Astrocyte (in vitro differentiated cells and primary cell): Measurements from ENCODE around the gene GSG1L. TPM values are rescaled to one million over a fixed set of nuclear protein-coding genes. Genes with fewer than 3 reads are reported as not detected.

Experiments used
- DNase-seq: peaks from one replicate; pipeline ENCODE4 v3.0.0-alpha.2; 2010; ENCODE audit warnings: low read depth
- FAIRE-seq: peaks from 2 replicates; lab custom pipeline; 2011; peaks lifted over from hg19 to GRCh38; lab: Jason Lieb, UNC
- H2AFZ ChIP-seq: 2 replicates; pipeline ENCODE4 v1.6.0; 2012; ENCODE audit warnings: low read depth, low read length, inconsistent platforms
- H3K27ac ChIP-seq: 2 replicates; pipeline ENCODE4 v1.5.1; 2011; ENCODE audit warnings: low read depth, low read length, inconsistent platforms
- H3K27me3 ChIP-seq: 2 replicates; pipeline ENCODE4 v1.6.0; 2011; ENCODE audit warnings: low read length, inconsistent platforms; ENCODE audit not compliant: insufficient read depth
- H3K36me3 ChIP-seq: 2 replicates; pipeline ENCODE4 v1.5.1; 2011; ENCODE audit warnings: low read length, inconsistent platforms; ENCODE audit not compliant: insufficient read depth
- H3K4me1 ChIP-seq: 2 replicates; pipeline ENCODE4 v1.5.1; 2011; ENCODE audit warnings: low read length, inconsistent platforms; ENCODE audit not compliant: insufficient read depth
- H3K4me2 ChIP-seq: 2 replicates; pipeline ENCODE4 v1.6.0; 2012; ENCODE audit warnings: low read length, inconsistent platforms
- H3K4me3 ChIP-seq: 2 replicates; pipeline ENCODE4 v1.5.1; 2011; ENCODE audit warnings: low read depth, mild to moderate bottlenecking, low read length, inconsistent platforms; ENCODE audit not compliant: insufficient read depth
- H3K79me2 ChIP-seq: 2 replicates; pipeline ENCODE4 v1.6.0; 2012; ENCODE audit warnings: mild to moderate bottlenecking, low read length, inconsistent platforms; ENCODE audit not compliant: insufficient read depth
- H3K9ac ChIP-seq: 2 replicates; pipeline ENCODE4 v1.6.0; 2012; ENCODE audit warnings: mild to moderate bottlenecking, low read length, inconsistent platforms
- H3K9me3 ChIP-seq: 2 replicates; pipeline ENCODE4 v1.5.1; 2012; ENCODE audit warnings: low read depth, mild to moderate bottlenecking, low read length, inconsistent platforms; ENCODE audit not compliant: insufficient read depth
- H4K20me1 ChIP-seq: 2 replicates; pipeline ENCODE4 v1.6.0; 2012; ENCODE audit warnings: low read length, inconsistent platforms; ENCODE audit not compliant: insufficient read depth
- H3K27ac Mint-ChIP-seq: one replicate; pipeline ENCODE4 v1.8.0; 2021; ENCODE audit warnings: mild to moderate bottlenecking, mixed read lengths; ENCODE audit not compliant: unreplicated experiment
- H3K27me3 Mint-ChIP-seq: one replicate; pipeline ENCODE4 v1.8.0; 2021; ENCODE audit warnings: low read depth, mixed read lengths; ENCODE audit not compliant: unreplicated experiment
- H3K36me3 Mint-ChIP-seq: one replicate; pipeline ENCODE4 v1.8.0; 2021; ENCODE audit warnings: low read depth, mixed read lengths; ENCODE audit not compliant: unreplicated experiment
- H3K4me1 Mint-ChIP-seq: one replicate; pipeline ENCODE4 v1.8.0; 2021; ENCODE audit warnings: low read depth, mixed read lengths; ENCODE audit not compliant: unreplicated experiment
- H3K4me3 Mint-ChIP-seq: one replicate; pipeline ENCODE4 v1.8.0; 2021; ENCODE audit warnings: mild to moderate bottlenecking, moderate library complexity, mixed read lengths; ENCODE audit not compliant: unreplicated experiment
- H3K9me3 Mint-ChIP-seq: one replicate; pipeline ENCODE4 v1.8.0; 2021; ENCODE audit warnings: mild to moderate bottlenecking, mixed read lengths; ENCODE audit not compliant: unreplicated experiment
- CTCF ChIP-seq: IDR thresholded peaks from 2 replicates; pipeline ENCODE4 v1.5.1; 2011; ENCODE audit warnings: low read depth, mild to moderate bottlenecking, inconsistent platforms, low read length, moderate library complexity; ENCODE audit not compliant: insufficient read depth
- EZH2 ChIP-seq: IDR thresholded peaks from 2 replicates; pipeline ENCODE4 v1.6.1; 2012; ENCODE audit warnings: mild to moderate bottlenecking, low read length, inconsistent platforms; ENCODE audit not compliant: insufficient read depth
- total RNA-seq: library from RNA; stranded (reverse); gene quantifications from 2 replicates; pipeline ENCODE4 v1.2.1, GENCODE V29; 2021

GSG1L gene
- total RNA-seq, 1 donor from 2014 or later, result not detected

DNA sequence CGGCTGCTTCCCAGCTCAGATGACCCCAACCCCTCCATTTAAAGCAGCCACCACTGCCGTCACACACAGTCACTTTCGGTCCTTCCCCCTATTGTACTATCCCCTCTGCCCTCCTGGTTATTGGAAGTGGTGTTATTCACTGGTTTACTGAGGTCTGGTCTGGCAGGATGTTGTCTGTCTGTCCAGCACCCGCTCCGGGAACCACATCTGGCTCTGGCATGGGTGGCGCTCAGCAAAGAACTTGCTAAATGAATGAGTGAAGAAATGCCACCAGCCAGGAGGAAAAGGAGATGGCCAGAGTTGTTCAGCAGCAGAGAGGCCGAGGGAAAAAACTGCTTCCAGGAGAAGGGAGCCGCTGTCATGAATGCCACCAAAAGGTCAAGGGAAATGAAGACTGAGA lies 161.6 kb downstream of the GSG1L start:
- no peaks in the 10 kb centered on the region for H3K9me3 ChIP-seq
- no peaks in the 10 kb centered on the region for H4K20me1 ChIP-seq
- no peaks in the 10 kb centered on the region for H3K36me3 ChIP-seq
- no peaks in the 10 kb centered on the region for H3K4me1 ChIP-seq
- H3K27me3 ChIP-seq, result no peaks in the 10 kb centered on the region
- no peak overlapping the region for H3K27ac ChIP-seq
- peaks cover 9% of the 10 kb centered on the region for H3K9me3 Mint-ChIP-seq
- no peaks in the 10 kb centered on the region for H3K36me3 Mint-ChIP-seq
- no peaks in the 10 kb centered on the region for H3K79me2 ChIP-seq
- TF ChIP-seq EZH2 (no peak), CTCF (no peak)
- no peak overlapping the region for H2AFZ ChIP-seq
- no peak for DNase-seq
- H3K4me3 Mint-ChIP-seq, result no peak overlapping the region
- no peak overlapping the region for H3K4me2 ChIP-seq
- H3K27me3 Mint-ChIP-seq, result peaks cover 47% of the 10 kb centered on the region
- H3K4me1 Mint-ChIP-seq, result no peaks in the 10 kb centered on the region
- H3K9ac ChIP-seq, result no peak overlapping the region
- H3K4me3 ChIP-seq, result no peak overlapping the region
- no peak overlapping the region for H3K27ac Mint-ChIP-seq
- no peak for FAIRE-seq

- Histone ChIP-seq H3K27me3 (no peaks in the 10 kb centered on the region), H3K4me1 (no peaks in the 10 kb centered on the region), H3K4me2 (no peak overlapping the region), H3K36me3 (no peaks in the 10 kb centered on the region), H2AFZ (no peak overlapping the region), H3K79me2 (no peaks in the 10 kb centered on the region), H3K27ac (no peak overlapping the region), H3K9ac (no peak overlapping the region), H4K20me1 (no peaks in the 10 kb centered on the region), H3K9me3 (no peaks in the 10 kb centered on the region), H3K4me3 (no peak overlapping the region)
- TF ChIP-seq EZH2, result no peak
- no peak for TF ChIP-seq CTCF
- no peak overlapping the region for H3K4me3 Mint-ChIP-seq
- peaks cover 50% of the 10 kb centered on the region for H3K27me3 Mint-ChIP-seq
- no peak overlapping the region for H3K27ac Mint-ChIP-seq
- FAIRE-seq, result no peak
- DNase-seq, result no peak
- peaks cover 9% of the 10 kb centered on the region for H3K9me3 Mint-ChIP-seq
- no peaks in the 10 kb centered on the region for H3K36me3 Mint-ChIP-seq
- H3K4me1 Mint-ChIP-seq, result no peaks in the 10 kb centered on the region
Observed at GRCh38 chr16:27899736-27900135, 163.8 kb downstream of the GSG1L start.

GRCh38 chr16:27894386-27894785 lies 169.1 kb downstream of the GSG1L start:
- H3K4me1 ChIP-seq, result no peaks in the 10 kb centered on the region
- H2AFZ ChIP-seq, result no peak overlapping the region
- H3K4me3 ChIP-seq, result no peak overlapping the region
- Mint-ChIP-seq H3K4me1 (no peaks in the 10 kb centered on the region), H3K27me3 (peaks cover 34% of the 10 kb centered on the region), H3K4me3 (no peak overlapping the region), H3K9me3 (peaks cover 3% of the 10 kb centered on the region), H3K36me3 (no peaks in the 10 kb centered on the region), H3K27ac (no peak overlapping the region)
- no peak for TF ChIP-seq EZH2
- TF ChIP-seq CTCF, result no peak
- peaks cover 3% of the 10 kb centered on the region for H3K27me3 ChIP-seq
- H3K9me3 ChIP-seq, result no peaks in the 10 kb centered on the region
- FAIRE-seq (no peak), DNase-seq (no peak)
- H3K27ac ChIP-seq, result no peak overlapping the region
- no peak overlapping the region for H3K9ac ChIP-seq
- H3K79me2 ChIP-seq, result no peaks in the 10 kb centered on the region
- no peaks in the 10 kb centered on the region for H3K36me3 ChIP-seq
- no peak overlapping the region for H3K4me2 ChIP-seq
- H4K20me1 ChIP-seq, result no peaks in the 10 kb centered on the region
